Keratinocyte (primary cell): ENCODE data around the gene ZNF891. TPM values are rescaled to one million over a fixed set of nuclear protein-coding genes. Genes with fewer than 3 reads are reported as not detected.

Experiments used
- DNase-seq: peaks from one replicate; pipeline ENCODE4 v3.0.0-alpha.2; 2011; ENCODE audit warnings: low read depth, missing footprints, low spot score
- FAIRE-seq: peaks from 2 replicates; lab custom pipeline; 2011; peaks lifted over from hg19 to GRCh38; lab: Jason Lieb, UNC
- H2AFZ ChIP-seq: 2 replicates; pipeline ENCODE4 v1.6.0; 2012; ENCODE audit warnings: low read length, control low read depth, inconsistent platforms; ENCODE audit not compliant: control insufficient read depth
- H3K27ac ChIP-seq: 2 replicates; pipeline ENCODE4 v1.5.1; 2011; ENCODE audit warnings: low read length; ENCODE audit not compliant: control insufficient read depth, insufficient read depth
- H3K27me3 ChIP-seq: 3 replicates; pipeline ENCODE4 v1.6.0; 2011; ENCODE audit warnings: low read length; ENCODE audit not compliant: control insufficient read depth, insufficient read depth; ENCODE audit errors: extremely low read depth
- H3K36me3 ChIP-seq, 2 experiments: 2 replicates in 1 of 2; 3 replicates in 1 of 2; pipeline ENCODE4 v1.5.1; 2011; ENCODE audit warnings: low read length in 2 of 2, mild to moderate bottlenecking in 1 of 2; ENCODE audit not compliant: control insufficient read depth in 2 of 2, insufficient read depth in 2 of 2; ENCODE audit errors: extremely low read depth in 1 of 2
- H3K4me1 ChIP-seq: 3 replicates; pipeline ENCODE4 v1.5.1; 2011; ENCODE audit warnings: low read length; ENCODE audit not compliant: control insufficient read depth, insufficient read depth; ENCODE audit errors: extremely low read depth
- H3K4me2 ChIP-seq: 3 replicates; pipeline ENCODE4 v1.6.0; 2011; ENCODE audit warnings: low read depth, low read length; ENCODE audit not compliant: control insufficient read depth, insufficient read depth; ENCODE audit errors: extremely low read depth
- H3K4me3 ChIP-seq, 3 experiments: fragments of 200-600 bp in 1 of 3; sonication (generic) in 1 of 3; 2 replicates in 2 of 3; 3 replicates in 1 of 3; pipeline ENCODE4 v1.5.1; 2011 to 2016; ENCODE audit warnings: low read length in 3 of 3, mild to moderate bottlenecking in 3 of 3, control low read depth in 2 of 3, inconsistent platforms in 1 of 3, low read depth in 1 of 3, mixed read lengths in 1 of 3, mixed run types in 1 of 3, moderate library complexity in 1 of 3; ENCODE audit not compliant: control insufficient read depth in 2 of 3, insufficient read depth in 2 of 3; ENCODE audit errors: extremely low read depth in 1 of 3
- H3K79me2 ChIP-seq: 2 replicates; pipeline ENCODE4 v1.6.0; 2012; ENCODE audit warnings: low read length; ENCODE audit not compliant: control insufficient read depth, insufficient read depth
- H3K9ac ChIP-seq: 3 replicates; pipeline ENCODE4 v1.6.0; 2011; ENCODE audit warnings: low read length; ENCODE audit not compliant: control insufficient read depth, insufficient read depth; ENCODE audit errors: extremely low read depth
- H3K9me1 ChIP-seq: 3 replicates; pipeline ENCODE4 v1.6.0; 2011; ENCODE audit warnings: low read length; ENCODE audit not compliant: control insufficient read depth, insufficient read depth; ENCODE audit errors: extremely low read depth
- H3K9me3 ChIP-seq: 2 replicates; pipeline ENCODE4 v1.5.1; 2012; ENCODE audit warnings: low read depth, low read length; ENCODE audit not compliant: control insufficient read depth
- H4K20me1 ChIP-seq: 3 replicates; pipeline ENCODE4 v1.6.0; 2011; ENCODE audit warnings: low read length; ENCODE audit not compliant: control insufficient read depth, insufficient read depth; ENCODE audit errors: extremely low read depth
- CTCF ChIP-seq, 3 experiments: IDR thresholded peaks in 1 of 3; conservative IDR thresholded peaks in 1 of 3; optimal IDR thresholded peaks in 1 of 3; 2 replicates in 2 of 3; 3 replicates in 1 of 3; pipeline versions ENCODE3 to v1.5.1; 2011; ENCODE audit warnings: low read length in 3 of 3, mild to moderate bottlenecking in 3 of 3, moderate library complexity in 2 of 3, control low read depth in 1 of 3, inconsistent platforms in 1 of 3; ENCODE audit not compliant: insufficient read depth in 2 of 3; ENCODE audit errors: extremely low read depth in 1 of 3
- EZH2 ChIP-seq: IDR thresholded peaks from one replicate; pipeline ENCODE4 v1.6.1; 2012; ENCODE audit warnings: inconsistent platforms, mild to moderate bottlenecking, low read length, moderate library complexity
- dilution Hi-C: fragments of 300-500 bp; cut with MboI; formaldehyde crosslinking; loops from one replicate; pipeline ENCODE4 v1.7.0; 2020; ENCODE audit warnings: low sequenced_read_pairs; ENCODE audit not compliant: extremely low pct_ligation_motif_present
- polyA plus RNA-seq, 5 experiments: library from polyadenylated mRNA; depleted of rRNA in 3 of 5; stranded (reverse) in 3 of 5; stranded (forward) in 1 of 5; unstranded in 1 of 5; fragments of >200 nt; gene quantifications; 1 replicate in 1 of 5; 2 replicates in 3 of 5; 3 replicates in 1 of 5; pipeline versions ENCODE4 v1.2.1 to v1.2.3, GENCODE V29; 2011 to 2012; ENCODE audit warnings: missing spikeins in 2 of 5, low read depth in 1 of 5, low replicate concordance in 1 of 5

The ZNF891 gene
- polyA plus RNA-seq, 1 donor (not counting 4 experiments of a cell fraction or from before 2014, with no cell fraction given) = 0.79 TPM

- TF ChIP-seq CTCF (optimal IDR thresholded peaks at IDR 0.05 in 1 of 3, IDR thresholded peaks at IDR 0.05 in 1 of 3, conservative IDR thresholded peaks at IDR 0.05 in 1 of 3; ENCODE audit: extremely low read depth in 1 of 3, insufficient read depth in 2 of 3, low read length in 3 of 3) = no peak
- TF ChIP-seq EZH2 = no peak
- Histone ChIP-seq H3K9me1 (no peaks in the 10 kb centered on the region), H3K36me3 (peaks cover 12 to 14% of the 10 kb centered on the region in 2 experiments), H4K20me1 (no peaks in the 10 kb centered on the region), H3K27ac (no peak overlapping the region), H3K4me2 (no peak overlapping the region), H3K27me3 (no peaks in the 10 kb centered on the region), H3K9me3 (peaks cover 45% of the 10 kb centered on the region), H2AFZ (no peak overlapping the region), H3K79me2 (no peaks in the 10 kb centered on the region), H3K9ac (no peak overlapping the region), H3K4me3 (no peak overlapping the region), H3K4me1 (no peaks in the 10 kb centered on the region)
- DNase-seq = no peak
- no peak for FAIRE-seq
- dilution Hi-C loops = no loop called here
These were observed 23.0 kb downstream of the ZNF891 start for GRCh38 chr12:133107121-133107520.

- TF ChIP-seq EZH2 = no peak
- TF ChIP-seq CTCF (optimal IDR thresholded peaks at IDR 0.05 in 1 of 3, IDR thresholded peaks at IDR 0.05 in 1 of 3, conservative IDR thresholded peaks at IDR 0.05 in 1 of 3; ENCODE audit: extremely low read depth in 1 of 3, insufficient read depth in 2 of 3, low read length in 3 of 3) = no peak
- H3K27me3 ChIP-seq = no peaks in the 10 kb centered on the region
- no peak overlapping the region for H3K9ac ChIP-seq
- DNase-seq (no peak), FAIRE-seq (no peak)
- H3K4me3 ChIP-seq = no peak overlapping the region
- H2AFZ ChIP-seq = no peak overlapping the region
- peaks cover 12 to 14% of the 10 kb centered on the region in 2 experiments for H3K36me3 ChIP-seq
- no peaks in the 10 kb centered on the region for H3K79me2 ChIP-seq
- no peak overlapping the region for H3K27ac ChIP-seq
- no peaks in the 10 kb centered on the region for H3K4me1 ChIP-seq
- no peaks in the 10 kb centered on the region for H4K20me1 ChIP-seq
- H3K9me1 ChIP-seq = no peaks in the 10 kb centered on the region
- dilution Hi-C loops = no loop called here
- no peak overlapping the region for H3K4me2 ChIP-seq
- peaks cover 45% of the 10 kb centered on the region for H3K9me3 ChIP-seq
These were observed 23.8 kb downstream of the ZNF891 start for GRCh38 chr12:133106253-133106652.
